Femur (tissue), 1 donor: Measurements from ENCODE around the gene PFKP.
"Not testable (repeated sequence)": the region's sequence is repeated elsewhere in the genome, so short reads cannot be mapped to it uniquely, and the experiment has no call there.

Experiments
- DNase-seq: peaks from one replicate; pipeline ENCODE4 v3.0.0-alpha.2; 2017

PFKP gene

DNA sequence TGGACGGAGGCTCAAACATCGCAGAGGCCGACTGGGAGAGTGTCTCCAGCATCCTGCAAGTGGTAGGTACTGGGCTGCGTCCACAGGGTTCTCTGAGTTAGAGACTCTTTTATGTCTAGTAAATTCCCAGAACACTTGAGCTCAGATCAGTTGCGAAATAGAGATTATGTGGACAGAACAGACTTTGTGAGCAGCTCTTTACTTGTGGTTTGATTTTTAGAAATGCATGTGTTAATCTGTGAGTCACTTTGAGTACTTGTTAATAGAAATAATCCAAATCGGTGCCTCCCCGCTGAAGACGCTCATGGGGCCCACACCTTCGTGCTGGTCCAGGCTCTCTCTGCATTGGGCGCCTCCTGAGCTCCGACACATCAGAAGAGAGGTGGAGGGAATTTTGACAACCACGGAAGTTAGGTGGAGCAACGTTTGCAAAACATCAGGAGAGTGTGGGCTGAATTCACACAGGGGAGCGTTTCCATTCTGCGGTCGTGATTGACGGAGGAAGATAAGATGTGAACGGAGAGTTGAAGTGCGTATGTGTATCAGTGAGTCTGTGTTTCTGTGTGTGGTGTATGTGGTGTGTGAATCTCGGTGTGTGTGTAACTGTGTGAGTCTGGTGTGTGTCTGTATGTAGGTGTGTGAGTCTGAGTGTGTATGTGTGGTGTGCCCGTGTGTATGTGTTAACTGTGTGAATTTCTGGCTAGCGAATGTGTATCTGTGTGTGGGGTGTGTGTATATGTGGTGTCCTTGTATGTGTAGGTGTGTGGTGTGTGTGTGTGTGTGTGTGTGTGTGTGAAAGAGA, 32.1 kb downstream of the PFKP start:
- DNase-seq = no peak

DNA sequence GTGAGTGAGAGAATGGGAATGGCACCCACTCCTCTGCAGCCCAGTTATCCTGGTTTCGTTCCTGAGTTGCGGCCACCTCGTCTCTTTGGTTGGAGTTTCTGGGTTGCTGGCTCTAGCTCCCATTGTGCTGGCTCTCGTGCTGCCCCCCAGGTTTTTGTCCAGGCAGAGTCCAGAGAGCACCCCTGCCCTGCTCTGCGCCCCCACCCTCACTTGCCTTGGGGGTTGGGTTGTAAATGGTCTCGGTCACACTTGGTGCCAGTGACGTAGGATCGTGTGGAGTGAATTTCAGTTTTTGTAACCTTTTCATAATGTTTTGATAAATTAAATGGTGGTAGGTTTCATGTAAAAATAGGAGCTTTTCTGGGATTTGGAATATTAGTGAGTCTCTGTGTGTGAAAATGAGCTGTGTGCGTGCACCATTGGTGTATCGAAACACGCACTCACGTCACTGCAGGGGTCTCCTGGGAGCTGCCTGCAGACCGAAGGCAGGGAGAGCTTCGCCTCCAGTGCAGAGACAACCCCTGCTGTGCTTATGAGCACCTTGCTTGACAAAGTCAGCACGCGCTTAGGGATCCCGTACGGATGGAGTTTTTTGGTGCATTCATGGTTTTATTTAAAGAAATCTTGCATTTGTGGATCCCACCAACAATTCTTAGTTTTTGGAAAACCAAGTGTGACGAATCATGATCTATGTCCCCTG, 32.9 kb downstream of the PFKP start:
- no peak for DNase-seq

DNA sequence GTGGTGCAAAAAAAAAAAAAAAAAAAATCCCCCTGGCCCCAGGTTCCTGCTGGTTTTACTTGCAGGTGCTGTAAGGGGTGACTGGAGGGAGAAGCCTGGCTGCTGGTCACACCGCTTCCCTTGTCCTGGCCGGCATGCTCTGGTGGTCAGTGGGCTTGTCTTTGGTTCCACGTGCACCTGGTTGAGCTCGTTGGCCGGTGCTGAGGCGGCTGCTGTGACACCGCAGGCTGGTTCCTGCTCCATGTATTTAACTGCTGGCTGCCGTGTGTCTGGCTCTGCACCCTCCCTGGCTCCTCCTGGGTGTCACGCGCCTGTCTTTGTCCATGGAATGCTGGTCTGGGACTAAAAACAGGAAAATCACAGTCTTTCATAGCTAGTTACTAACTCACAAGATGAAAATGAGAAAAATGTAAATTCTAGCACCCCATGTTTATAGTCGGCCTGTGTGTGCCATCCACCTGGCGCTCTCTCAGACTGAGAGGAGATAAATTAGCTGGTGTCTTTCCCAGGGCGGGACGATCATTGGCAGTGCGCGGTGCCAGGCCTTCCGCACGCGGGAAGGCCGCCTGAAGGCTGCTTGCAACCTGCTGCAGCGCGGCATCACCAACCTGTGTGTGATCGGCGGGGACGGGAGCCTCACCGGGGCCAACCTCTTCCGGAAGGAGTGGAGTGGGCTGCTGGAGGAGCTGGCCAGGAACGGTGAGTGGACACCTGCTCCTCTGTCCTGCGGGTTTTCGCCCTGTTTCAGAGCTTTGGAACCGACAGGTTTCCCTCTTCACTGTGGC, 33.7 kb downstream of the PFKP start:
- DNase-seq = no peak

DNA sequence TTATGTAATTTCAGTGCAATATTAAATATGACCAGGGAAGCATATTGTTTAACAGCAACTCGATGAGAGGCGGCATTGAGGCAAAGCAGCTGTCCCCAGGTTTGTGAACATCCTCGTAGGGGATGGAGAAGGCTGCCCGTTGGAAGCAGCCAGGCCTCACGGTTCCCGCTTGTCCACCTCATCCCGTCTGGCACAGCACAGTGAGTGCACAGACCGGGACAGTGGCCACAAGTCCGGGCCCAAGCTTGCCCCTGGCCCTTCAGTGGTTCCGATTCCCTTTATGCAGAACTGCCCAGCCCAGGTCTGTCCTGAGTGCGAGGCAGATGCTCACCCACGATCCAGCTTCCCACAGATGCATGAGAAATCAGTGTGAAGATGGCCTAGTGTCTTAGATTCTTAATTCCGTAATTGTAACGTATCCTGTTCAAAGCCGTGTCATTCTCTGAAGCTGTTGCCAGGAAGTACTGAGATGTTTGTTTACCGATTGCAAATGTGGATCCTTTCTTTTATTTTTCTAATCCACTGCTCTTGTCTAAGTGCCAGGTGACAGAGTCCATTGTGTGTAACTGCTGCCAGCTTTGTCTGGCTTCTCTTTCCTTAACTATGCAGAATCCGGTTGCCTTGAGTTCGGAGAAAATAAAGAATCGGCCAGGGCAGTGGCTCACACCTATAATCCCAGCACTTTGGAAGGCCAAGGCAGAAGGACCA, 35.5 kb downstream of the PFKP start:
- no peak for DNase-seq

DNA sequence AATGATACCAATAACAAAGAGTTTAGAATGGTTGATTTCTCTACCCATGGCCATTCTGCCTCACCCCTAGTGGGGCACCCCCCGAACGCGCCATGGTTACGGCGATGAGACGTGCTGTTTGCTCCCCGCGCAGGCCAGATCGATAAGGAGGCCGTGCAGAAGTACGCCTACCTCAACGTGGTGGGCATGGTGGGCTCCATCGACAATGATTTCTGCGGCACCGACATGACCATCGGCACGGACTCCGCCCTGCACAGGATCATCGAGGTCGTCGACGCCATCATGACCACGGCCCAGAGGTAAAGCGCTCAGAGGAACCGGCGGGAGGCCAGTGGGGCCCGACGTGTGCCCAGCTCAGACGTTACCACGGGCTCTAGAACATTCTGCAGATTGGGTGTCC, 36.3 kb downstream of the PFKP start:
- no peak for DNase-seq

DNA sequence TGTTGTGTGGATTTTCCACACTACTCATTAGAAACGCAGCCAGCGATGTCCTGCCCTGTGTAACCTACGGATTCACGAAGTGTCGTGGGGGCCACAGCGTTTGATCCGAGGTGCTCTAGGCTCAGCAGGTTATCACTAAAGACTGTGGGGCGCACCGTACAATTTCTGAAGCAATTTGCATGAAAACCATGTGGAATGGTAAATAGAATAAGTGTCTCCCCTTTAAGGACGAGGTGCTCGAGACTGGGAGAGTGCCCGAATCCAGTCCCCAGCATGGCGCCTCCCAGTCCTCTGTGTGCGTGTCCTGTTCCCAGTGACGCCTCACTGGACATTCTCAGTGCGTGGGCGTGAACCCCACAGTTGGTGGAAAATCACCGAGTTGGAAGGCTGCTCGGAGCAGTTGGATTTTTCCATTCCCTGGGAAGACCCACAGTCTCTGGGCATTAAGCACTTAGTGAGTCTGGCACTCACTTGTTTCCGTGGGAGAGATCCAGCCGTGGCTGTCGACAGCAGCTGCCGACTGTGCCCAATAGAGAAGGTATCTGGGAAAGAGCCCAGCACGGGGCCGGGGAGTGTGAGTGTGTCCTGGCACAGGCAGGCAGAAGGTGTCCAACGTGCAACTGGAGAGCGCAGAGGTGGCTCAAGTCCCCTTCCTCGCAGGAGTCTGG, 37.0 kb downstream of the PFKP start:
- DNase-seq = peak; percentile 68

DNA sequence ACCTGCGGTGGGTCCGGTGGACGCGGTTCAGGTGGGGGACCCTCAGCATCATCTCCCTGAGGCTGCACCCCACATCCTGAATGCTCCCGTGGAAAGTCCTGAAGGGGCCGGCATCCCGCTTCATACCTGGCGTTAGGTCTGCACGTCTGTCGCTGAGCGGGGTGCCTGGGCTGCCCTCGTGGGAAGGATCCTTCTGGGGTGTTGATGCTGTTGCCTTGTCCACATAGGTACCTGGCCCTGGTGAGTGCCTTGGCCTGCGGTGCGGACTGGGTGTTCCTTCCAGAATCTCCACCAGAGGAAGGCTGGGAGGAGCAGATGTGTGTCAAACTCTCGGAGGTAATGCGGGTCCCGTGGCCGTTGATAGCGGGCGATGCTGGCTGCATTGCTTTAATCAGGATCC, 37.8 kb downstream of the PFKP start:
- no peak for DNase-seq

DNA sequence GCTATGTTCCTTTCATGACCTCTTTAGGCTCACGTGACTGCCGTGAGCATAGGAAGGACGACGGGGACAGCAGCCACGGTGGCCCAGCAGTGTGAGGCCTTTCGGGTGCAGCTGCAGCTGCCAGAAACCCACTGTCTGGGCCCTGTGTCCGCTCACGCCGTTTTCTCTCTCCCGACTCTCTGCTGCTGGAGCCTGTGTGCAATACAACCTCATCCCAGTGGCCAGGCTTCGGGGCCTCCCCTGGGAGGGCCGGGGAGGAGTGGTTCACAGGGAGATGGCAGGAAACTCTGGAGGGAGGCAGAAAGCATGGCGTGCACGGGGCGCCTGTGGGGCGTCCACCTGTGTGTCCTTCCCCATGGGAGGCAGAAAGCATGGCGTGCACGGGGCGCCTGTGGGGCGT, 38.6 kb downstream of the PFKP start:
- DNase-seq = no peak

DNA sequence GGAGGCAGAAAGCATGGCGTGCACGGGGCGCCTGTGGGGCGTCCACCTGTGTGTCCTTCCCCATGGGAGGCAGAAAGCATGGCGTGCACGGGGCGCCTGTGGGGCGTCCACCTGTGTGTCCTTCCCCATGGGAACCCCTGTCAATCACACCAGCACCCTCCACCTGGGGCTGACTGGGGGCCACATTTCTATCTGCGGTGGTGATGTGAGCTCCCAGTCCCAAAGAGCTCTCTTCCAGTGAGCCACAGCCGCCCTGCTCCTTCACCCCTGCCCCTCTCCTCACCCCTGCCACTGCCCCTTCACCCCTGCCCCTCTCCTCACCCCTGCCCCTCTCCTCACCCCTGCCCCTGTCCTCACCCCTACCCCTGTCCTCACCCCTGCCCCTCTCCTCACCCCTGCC, 39.0 kb downstream of the PFKP start:
- DNase-seq = not testable (repeated sequence)

DNA sequence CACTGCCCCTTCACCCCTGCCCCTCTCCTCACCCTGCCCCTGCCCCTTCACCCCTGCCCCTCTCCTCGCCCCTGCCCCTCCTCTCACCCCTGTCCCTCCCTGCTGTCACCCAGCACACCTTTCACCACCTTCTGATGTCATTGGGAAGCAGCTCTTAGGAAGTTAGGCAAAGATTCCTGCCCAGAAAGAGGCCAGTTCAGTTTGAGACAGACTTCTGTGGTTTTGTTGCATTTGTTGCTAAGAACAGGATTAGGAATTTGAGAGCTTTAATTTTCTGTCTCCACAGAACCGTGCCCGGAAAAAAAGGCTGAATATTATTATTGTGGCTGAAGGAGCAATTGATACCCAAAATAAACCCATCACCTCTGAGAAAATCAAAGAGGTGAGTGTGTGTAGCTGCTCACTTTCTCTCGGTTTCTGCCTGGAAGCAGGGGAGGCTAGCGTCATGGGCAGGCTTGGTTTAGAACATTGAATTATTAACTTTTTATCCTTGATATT, 39.6 kb downstream of the PFKP start:
- no peak for DNase-seq

DNA sequence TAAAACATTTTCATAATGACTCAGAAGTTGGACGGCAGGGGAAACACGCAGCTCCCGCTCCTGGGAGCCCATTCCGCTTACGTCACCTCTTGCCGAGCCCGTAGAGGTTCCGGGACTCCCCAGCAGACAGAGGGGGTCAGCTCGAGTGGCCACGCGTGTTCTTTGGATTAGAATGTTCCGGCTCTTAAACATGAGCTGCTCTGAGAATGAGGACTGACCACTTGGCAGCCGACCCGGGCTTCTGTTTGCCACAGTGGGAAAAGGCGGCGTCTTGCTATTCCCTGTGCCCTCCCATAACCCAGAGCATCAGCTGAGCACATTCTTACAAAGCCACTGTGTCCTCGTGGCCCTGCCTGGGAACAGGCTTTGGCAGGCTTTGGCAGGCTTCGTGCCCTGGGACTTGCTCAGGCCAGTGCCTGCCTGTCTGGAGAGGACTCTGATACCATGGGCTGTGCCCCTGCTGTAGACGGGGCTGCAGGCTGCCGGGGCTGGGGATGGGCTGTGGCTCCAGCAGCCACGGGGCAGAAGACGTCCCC, 40.1 kb downstream of the PFKP start:
- peak; percentile 86 for DNase-seq

DNA sequence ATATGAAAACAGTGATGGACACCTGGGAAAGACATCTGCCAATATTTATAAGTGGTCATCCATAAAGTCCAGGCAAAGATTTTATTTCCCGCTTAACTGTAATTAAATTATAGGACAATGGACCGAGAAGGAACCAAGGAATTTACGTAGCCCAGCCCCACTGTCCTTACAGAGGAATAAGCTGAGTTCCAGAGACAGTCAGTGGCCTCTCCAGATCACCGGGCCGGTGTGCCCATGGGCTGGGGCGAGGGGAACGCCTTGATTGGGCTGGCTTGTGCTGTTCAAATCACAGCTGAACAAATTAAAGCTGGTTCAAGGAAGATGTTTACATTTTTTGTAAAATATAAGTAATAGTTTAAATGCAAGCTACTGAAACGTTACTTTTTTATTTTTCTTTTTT, 40.7 kb downstream of the PFKP start:
- no peak for DNase-seq

DNA sequence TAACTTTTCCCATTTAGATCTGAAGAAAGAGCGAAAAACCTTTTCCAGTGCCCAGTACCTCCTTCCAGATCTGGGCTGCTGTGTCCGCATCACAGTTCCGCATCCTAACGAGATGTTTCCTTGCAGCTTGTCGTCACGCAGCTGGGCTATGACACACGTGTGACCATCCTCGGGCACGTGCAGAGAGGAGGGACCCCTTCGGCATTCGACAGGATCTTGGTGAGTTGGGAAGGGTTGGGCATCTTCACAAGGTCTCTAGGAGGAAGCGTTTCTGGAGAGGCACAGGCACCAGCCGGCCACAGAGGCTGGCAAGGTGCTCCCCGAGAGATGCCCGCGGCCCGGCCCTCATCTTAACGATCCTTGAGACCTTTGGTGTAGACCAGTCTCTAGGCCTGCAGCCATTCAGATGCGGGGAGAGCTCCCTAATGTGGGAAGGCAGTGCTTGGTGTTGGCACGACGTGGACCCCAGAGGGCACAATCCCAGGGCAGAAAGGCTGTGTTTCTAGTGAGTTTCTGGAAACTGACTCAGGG, 41.3 kb downstream of the PFKP start:
- no peak for DNase-seq

DNA sequence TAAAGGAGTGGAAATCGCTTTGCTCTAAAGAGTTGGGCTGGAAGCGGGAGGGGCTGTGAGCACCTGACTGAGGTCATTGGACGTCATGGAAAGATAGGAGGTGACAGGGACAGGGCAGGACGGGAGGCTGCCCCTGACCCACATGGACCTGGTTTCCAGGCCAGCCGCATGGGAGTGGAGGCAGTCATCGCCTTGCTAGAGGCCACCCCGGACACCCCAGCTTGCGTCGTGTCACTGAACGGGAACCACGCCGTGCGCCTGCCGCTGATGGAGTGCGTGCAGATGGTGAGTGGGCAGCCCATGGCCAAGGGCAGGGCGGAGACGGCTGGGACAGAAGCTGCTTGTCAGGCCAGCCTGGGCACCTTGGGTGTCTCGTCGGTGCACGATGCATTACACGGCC, 41.8 kb downstream of the PFKP start:
- DNase-seq = no peak

DNA sequence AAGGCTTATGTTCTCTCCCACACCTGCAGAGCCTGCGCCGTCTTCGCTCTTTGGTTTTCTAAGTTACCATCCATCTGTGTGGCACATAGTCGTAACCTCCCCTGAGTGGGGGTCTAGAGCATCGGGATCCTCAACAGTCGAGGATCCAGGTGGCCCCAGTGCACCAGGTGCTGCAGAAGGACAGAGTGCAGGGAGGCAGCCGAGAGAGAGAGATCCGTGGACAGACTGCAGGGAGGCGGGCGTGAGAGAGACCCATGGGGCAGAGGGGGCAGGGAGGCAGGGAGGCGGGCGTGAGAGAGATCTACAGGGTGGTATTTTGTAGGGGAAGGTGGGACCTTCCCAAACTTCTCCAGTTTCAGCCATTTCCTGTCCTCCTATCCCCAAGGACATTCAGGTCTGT, 42.3 kb downstream of the PFKP start:
- DNase-seq = no peak

DNA sequence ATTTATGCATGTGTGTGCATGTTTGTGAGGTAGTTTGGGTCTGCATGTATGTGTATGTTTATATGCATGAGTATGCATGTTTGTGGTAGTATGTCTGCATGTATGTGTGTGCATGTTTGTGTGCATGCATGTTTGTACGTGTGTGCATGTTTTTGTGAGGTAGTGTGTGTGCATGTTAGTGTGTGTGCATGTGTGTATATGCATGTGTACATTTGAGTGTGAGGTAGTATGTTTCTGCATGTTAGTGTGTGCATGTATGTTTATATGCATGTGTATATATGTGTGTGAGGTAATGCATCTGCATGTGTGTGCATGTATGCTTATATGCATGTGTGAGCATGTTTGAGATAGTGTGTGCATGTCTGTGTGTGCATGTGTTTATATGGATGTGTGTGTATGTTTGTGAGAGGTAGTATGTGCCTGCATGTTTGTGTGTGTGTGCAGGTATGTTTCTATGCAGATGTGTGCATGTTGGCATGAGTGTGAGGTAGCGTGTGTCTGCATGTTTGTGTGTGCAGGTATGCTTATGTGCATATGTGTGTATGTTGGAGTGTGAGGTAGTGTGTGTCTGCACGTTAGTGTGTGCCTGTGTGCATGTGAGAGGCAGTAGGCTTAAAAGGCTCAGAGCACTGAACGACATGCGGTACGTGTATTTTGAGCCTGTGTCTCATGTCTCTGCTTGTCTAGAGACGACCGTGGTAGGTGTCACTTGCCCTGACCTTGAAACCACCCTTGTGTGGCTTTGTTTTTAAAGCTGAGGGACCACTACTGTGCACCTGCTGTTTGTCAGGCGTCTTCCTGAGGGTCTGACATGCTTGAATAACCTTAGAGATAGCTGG, 43.7 kb downstream of the PFKP start:
- no peak for DNase-seq

DNA sequence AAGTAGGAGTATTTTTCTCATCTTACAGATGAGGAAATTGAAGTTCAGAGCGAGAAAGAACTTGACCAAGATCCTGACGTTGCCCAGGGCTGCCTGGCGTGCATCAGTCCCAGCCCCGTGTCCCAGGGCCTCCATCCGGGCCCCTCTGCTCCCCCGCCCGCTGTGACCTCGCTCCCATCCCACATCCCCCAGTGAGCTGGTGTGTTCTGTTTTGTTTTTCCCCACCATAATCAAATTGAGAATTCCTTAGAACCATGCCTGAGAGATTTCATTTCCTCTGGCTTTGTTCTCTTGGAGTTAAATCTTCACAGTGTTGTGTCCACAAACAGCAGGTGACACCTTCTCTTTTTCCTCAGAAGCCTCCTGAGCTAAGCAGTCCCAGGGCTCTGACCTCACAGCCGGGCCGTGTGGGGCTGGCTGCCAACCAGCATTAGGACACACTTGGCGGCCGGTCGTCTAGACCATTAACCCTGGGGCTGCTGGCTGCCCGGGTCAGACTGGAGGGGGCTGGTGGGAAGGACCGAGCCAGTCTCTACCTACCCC, 44.3 kb downstream of the PFKP start:
- no peak for DNase-seq

DNA sequence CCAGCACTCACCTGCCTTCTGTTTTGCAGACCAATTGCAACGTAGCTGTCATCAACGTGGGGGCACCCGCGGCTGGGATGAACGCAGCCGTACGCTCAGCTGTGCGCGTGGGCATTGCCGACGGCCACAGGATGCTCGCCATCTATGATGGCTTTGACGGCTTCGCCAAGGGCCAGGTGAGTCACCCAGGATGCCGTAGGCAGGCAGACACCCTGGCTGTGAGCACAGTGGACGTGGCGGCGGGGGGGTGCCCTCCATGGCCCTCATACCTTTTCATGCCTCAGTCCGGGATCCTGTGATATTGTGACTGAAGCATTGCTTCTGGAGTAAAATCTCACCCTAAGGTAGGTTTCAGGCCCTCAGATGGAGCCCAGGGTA, 46.0 kb downstream of the PFKP start:
- DNase-seq = no peak

DNA sequence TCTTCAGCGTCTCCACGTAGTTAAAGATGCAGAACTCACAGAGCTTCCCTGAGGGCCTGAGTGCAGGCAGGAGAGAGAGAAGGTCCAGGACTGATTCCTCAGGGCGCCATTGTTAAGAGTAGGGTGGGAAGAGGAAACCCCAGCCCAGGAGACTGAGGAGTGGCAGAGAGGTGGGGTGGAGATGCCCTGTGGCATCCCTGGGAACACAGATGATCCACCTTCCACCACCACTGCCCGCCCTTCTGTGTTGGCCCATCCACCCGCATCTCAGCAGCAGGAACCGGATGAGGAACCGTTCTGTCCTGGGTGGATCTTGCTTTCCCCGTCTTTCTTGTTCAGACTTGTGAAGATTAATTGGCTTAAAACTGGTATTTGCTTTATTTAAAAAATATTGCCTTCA, 48.3 kb downstream of the PFKP start:
- no peak for DNase-seq

DNA sequence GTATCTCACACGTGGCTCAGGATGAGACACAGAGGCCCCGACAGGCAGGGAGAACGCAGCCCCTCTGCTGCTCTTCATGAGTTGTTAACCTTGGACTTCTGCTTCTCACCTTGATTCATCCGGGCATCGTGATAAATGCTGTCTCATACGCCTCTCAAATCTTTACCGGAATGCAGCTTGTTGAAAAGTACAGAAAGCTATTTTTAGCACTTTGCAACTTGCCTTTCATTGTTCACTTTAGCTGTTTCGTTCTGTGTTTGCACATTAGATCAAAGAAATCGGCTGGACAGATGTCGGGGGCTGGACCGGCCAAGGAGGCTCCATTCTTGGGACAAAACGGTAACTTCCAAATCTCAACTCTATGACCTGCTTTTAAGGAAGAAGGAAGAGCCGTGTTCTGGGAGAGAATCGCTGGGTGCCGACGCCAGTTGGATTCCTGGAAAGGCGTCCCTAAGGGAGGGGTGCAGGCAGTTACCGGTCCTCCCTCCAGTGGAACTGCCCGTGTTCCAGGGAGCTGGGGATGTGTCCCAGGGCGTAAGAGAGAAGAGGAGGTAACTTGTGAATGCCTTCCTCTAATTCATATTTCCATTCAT, 49.3 kb downstream of the PFKP start:
- DNase-seq = no peak
